Loucy (cell line): ENCODE results near the gene SFSWAP.

Source experiments
- CTCF ChIP-seq: fragments of 200-600 bp; sonication (generic); conservative IDR thresholded peaks from 2 replicates; pipeline ENCODE4 v1.5.1; 2014; ENCODE audit warnings: mild to moderate bottlenecking, antibody characterized with exemption, low read length
- EZH2phosphoT487 ChIP-seq: fragments of 200-600 bp; IDR thresholded peaks from 2 replicates; pipeline ENCODE4 v1.6.1; 2018; ENCODE audit warnings: antibody characterized with exemption, mild to moderate bottlenecking, moderate library complexity, borderline replicate concordance

DNA sequence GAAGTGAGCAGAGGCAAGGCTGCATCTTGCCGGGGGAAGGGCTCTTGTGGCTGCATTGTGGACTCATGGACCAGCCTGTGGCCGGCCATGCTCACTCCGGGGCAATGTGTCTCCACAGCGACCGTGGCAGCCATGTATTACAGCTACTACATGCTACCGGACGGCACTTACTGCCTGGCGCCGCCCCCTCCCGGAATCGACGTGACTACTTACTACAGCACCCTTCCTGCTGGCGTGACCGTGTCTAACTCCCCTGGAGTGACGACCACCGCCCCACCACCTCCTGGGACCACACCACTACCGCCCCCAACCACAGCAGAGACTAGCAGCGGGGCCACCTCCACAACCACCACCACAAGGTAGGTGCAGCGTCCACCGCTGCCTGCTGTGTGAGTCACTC lies 42.1 kb downstream of the SFSWAP start:
- no peak for TF ChIP-seq CTCF
- TF ChIP-seq EZH2phosphoT487: no peak
